Activated CD8-positive, alpha-beta memory T cell treated with anti-CD3 and anti-CD28 coated beads, Interleukin-2, amount 10 ng/mL, durations not matched to agents 7 days and 5 days (primary cell): Measurements from ENCODE around the gene MIGA2. TPM values are rescaled to one million over a fixed set of nuclear protein-coding genes. Genes with fewer than 3 reads are reported as not detected.

Experiments used
- ATAC-seq: fragments of 150-1000 bp; cut with Tn5 transposase; one replicate; pipeline ENCODE4 v1.10.0; 2021; ENCODE audit warnings: moderate library complexity
- CTCF ChIA-PET: fragments of 350-600 bp; sonication (Branson Sonifier 250); formaldehyde crosslinking; loops from one replicate; lab custom pipeline; 2021; ENCODE audit warnings: antibody characterized with exemption; lab: Charles Lee
- DNase-seq: peaks from one replicate; pipeline ENCODE4 v3.0.0-alpha.2; 2020
- H3K27ac Mint-ChIP-seq: one replicate; pipeline ENCODE4 v1.8.0; 2021; ENCODE audit warnings: mild to moderate bottlenecking, mixed read lengths
- H3K27me3 Mint-ChIP-seq: one replicate; pipeline ENCODE4 v1.8.0; 2021; ENCODE audit warnings: mixed read lengths
- H3K36me3 Mint-ChIP-seq: one replicate; pipeline ENCODE4 v1.8.0; 2021; ENCODE audit warnings: mild to moderate bottlenecking, mixed read lengths
- H3K4me1 Mint-ChIP-seq: one replicate; pipeline ENCODE4 v1.8.0; 2021; ENCODE audit warnings: mixed read lengths
- H3K4me3 Mint-ChIP-seq: one replicate; pipeline ENCODE4 v1.8.0; 2021; ENCODE audit warnings: mild to moderate bottlenecking, moderate library complexity, mixed read lengths
- H3K9me3 Mint-ChIP-seq: one replicate; pipeline ENCODE4 v1.8.0; 2022; ENCODE audit warnings: low read depth, mixed read lengths
- total RNA-seq, 2 experiments: library from RNA; stranded (reverse); gene quantifications; one replicate each; pipeline ENCODE4 v1.2.3, GENCODE V29; 2021

Gene MIGA2
- total RNA-seq, 2 experiments from 2014 or later: 39.3 to 51.3 TPM

- ATAC-seq (no peak), DNase-seq (no peak)
- Mint-ChIP-seq H3K36me3 (peaks cover 7% of the 10 kb centered on the region), H3K9me3 (no peaks in the 10 kb centered on the region), H3K27me3 (no peaks in the 10 kb centered on the region), H3K4me3 (no peak overlapping the region), H3K4me1 (no peaks in the 10 kb centered on the region), H3K27ac (no peak overlapping the region)
- CTCF ChIA-PET: no interaction called here
Measured at GRCh38 chr9:129014124-129014523, 22.3 kb upstream of the MIGA2 start.

- CTCF ChIA-PET: no interaction called here
- H3K4me3 Mint-ChIP-seq: no peak overlapping the region
- ATAC-seq (no peak), DNase-seq (no peak)
- H3K4me1 Mint-ChIP-seq: no peaks in the 10 kb centered on the region
- no peaks in the 10 kb centered on the region for H3K9me3 Mint-ChIP-seq
- no peak overlapping the region for H3K27ac Mint-ChIP-seq
- peaks cover 7% of the 10 kb centered on the region for H3K36me3 Mint-ChIP-seq
- no peaks in the 10 kb centered on the region for H3K27me3 Mint-ChIP-seq
Measured at GRCh38 chr9:129014608-129015007, 21.8 kb upstream of the MIGA2 start.

GRCh38 chr9:129021091-129021490 lies 15.3 kb upstream of the MIGA2 start:
- H3K9me3 Mint-ChIP-seq: no peaks in the 10 kb centered on the region
- CTCF ChIA-PET: no interaction called here
- ATAC-seq: peak; percentile 59

GRCh38 chr9:129022037-129022436 lies 14.4 kb upstream of the MIGA2 start:
- CTCF ChIA-PET: interaction anchor here (1.2 kb wide), 2 partner anchors 204 to 251 kb away, joined by 3 read pairs; partner anchors contain the start of genes ENDOG and ZER1

More at GRCh38 chr9:129021091-129021490, 15.3 kb upstream of the MIGA2 start:
- H3K4me3 Mint-ChIP-seq: no peak overlapping the region
- peaks cover 4% of the 10 kb centered on the region for H3K36me3 Mint-ChIP-seq
- DNase-seq: no peak
- H3K27me3 Mint-ChIP-seq: no peaks in the 10 kb centered on the region
- peak overlapping the region; percentile 77 for H3K27ac Mint-ChIP-seq
- peaks cover 20% of the 10 kb centered on the region for H3K4me1 Mint-ChIP-seq

GRCh38 chr9:129023036-129023907 lies 13.2 kb upstream of the MIGA2 start:
- Mint-ChIP-seq H3K27ac (no peak overlapping the region), H3K4me3 (no peak overlapping the region), H3K27me3 (no peaks in the 10 kb centered on the region), H3K4me1 (peaks cover 33% of the 10 kb centered on the region), H3K36me3 (peaks cover 2% of the 10 kb centered on the region), H3K9me3 (no peaks in the 10 kb centered on the region)
- ATAC-seq (no peak), DNase-seq (no peak)
- CTCF ChIA-PET: interaction anchor here (1.2 to 1.9 kb wide), 4 partner anchors 16 to 252 kb away, joined by 3 to 7 read pairs (median 4); partner anchors contain the start of genes ENDOG and ZER1

More at GRCh38 chr9:129022037-129022436, 14.4 kb upstream of the MIGA2 start:
- no peaks in the 10 kb centered on the region for H3K27me3 Mint-ChIP-seq
- H3K4me1 Mint-ChIP-seq: peaks cover 28% of the 10 kb centered on the region
- peaks cover 4% of the 10 kb centered on the region for H3K36me3 Mint-ChIP-seq
- peak overlapping the region; percentile 26 for H3K27ac Mint-ChIP-seq
- H3K4me3 Mint-ChIP-seq: no peak overlapping the region
- H3K9me3 Mint-ChIP-seq: no peaks in the 10 kb centered on the region
- no peak for ATAC-seq
- DNase-seq: no peak

- no peaks in the 10 kb centered on the region for H3K9me3 Mint-ChIP-seq
- DNase-seq: no peak
- no peak for ATAC-seq
- no peak overlapping the region for H3K4me3 Mint-ChIP-seq
- CTCF ChIA-PET: interaction anchor here (1.2 to 1.9 kb wide), 2 partner anchors 17 to 19 kb away, joined by 4 to 7 read pairs; no protein-coding TSS in a partner anchor
- no peaks in the 10 kb centered on the region for H3K27me3 Mint-ChIP-seq
- peaks cover 1% of the 10 kb centered on the region for H3K36me3 Mint-ChIP-seq
- H3K27ac Mint-ChIP-seq: no peak overlapping the region
- H3K4me1 Mint-ChIP-seq: peaks cover 34% of the 10 kb centered on the region
Measured at GRCh38 chr9:129023908-129024233, 12.6 kb upstream of the MIGA2 start.

GRCh38 chr9:129026442-129027223 lies 9.8 kb upstream of the MIGA2 start:
- Mint-ChIP-seq H3K9me3 (no peaks in the 10 kb centered on the region), H3K27me3 (no peaks in the 10 kb centered on the region), H3K4me1 (peaks cover 33% of the 10 kb centered on the region), H3K36me3 (no peaks in the 10 kb centered on the region), H3K27ac (peak overlapping the region; percentile 78), H3K4me3 (peak overlapping the region; percentile 80)
- no peak for DNase-seq
- no peak for ATAC-seq
- CTCF ChIA-PET: interaction anchor here (1.0 to 2.2 kb wide), 4 partner anchors 10 to 569 kb away, joined by 3 to 7 read pairs (median 4); partner anchors contain the start of genes ENDOG and MIGA2

GRCh38 chr9:129027224-129027684 lies 9.2 kb upstream of the MIGA2 start:
- CTCF ChIA-PET: interaction anchor here (1.0 to 2.2 kb wide), 4 partner anchors 9 to 569 kb away, joined by 3 to 7 read pairs (median 4); partner anchors contain the start of genes ENDOG and MIGA2
- ATAC-seq: no peak
- no peaks in the 10 kb centered on the region for H3K36me3 Mint-ChIP-seq
- DNase-seq: no peak
- H3K9me3 Mint-ChIP-seq: no peaks in the 10 kb centered on the region
- peak overlapping the region; percentile 80 for H3K4me3 Mint-ChIP-seq
- peaks cover 29% of the 10 kb centered on the region for H3K4me1 Mint-ChIP-seq
- H3K27me3 Mint-ChIP-seq: no peaks in the 10 kb centered on the region
- H3K27ac Mint-ChIP-seq: peak overlapping the region; percentile 78

- CTCF ChIA-PET: interaction anchor here (0.6 to 2.2 kb wide), 12 partner anchors 8 to 570 kb away, joined by 3 to 7 read pairs (median 4); partner anchors contain the start of genes CRAT, DOLPP1, ENDOG and MIGA2
- DNase-seq (peak; percentile 84), ATAC-seq (peak; percentile 74)
- Mint-ChIP-seq H3K9me3 (no peaks in the 10 kb centered on the region), H3K27me3 (no peaks in the 10 kb centered on the region), H3K27ac (peak overlapping the region; percentile 78), H3K4me3 (peak overlapping the region; percentile 80), H3K4me1 (peaks cover 28% of the 10 kb centered on the region), H3K36me3 (no peaks in the 10 kb centered on the region)
Measured at GRCh38 chr9:129027685-129028191, 8.7 kb upstream of the MIGA2 start.

GRCh38 chr9:129028192-129028966 lies 8.0 kb upstream of the MIGA2 start, which contains the start of gene SH3GLB2:
Gene SH3GLB2, minus strand, starts transcription at chr9:129028331. Its CDS starts 177 bp downstream, at chr9:129028154.
- peak within 1 kb of the TSS; percentile 80 for H3K4me3 Mint-ChIP-seq
- H3K9me3 Mint-ChIP-seq: no peaks in the 10 kb centered on the region
- H3K27me3 Mint-ChIP-seq: no peaks in the 10 kb centered on the region
- peak within 1 kb of the TSS; percentile 78 for H3K27ac Mint-ChIP-seq
- peak; percentile 89 for ATAC-seq
- H3K4me1 Mint-ChIP-seq: peaks cover 25% of the 10 kb centered on the region
- H3K36me3 Mint-ChIP-seq: no peaks in the 10 kb centered on the region
- DNase-seq: peak; percentile 95
- CTCF ChIA-PET: interaction anchor here (0.6 to 2.2 kb wide), 10 partner anchors 14 to 209 kb away, joined by 3 to 7 read pairs (median 4); partner anchors contain the start of genes CRAT, DOLPP1 and ENDOG

- Mint-ChIP-seq H3K36me3 (no peaks in the 10 kb centered on the region), H3K4me1 (peaks cover 25% of the 10 kb centered on the region), H3K4me3 (no peak overlapping the region), H3K27me3 (no peaks in the 10 kb centered on the region), H3K27ac (no peak overlapping the region), H3K9me3 (no peaks in the 10 kb centered on the region)
- CTCF ChIA-PET: no interaction called here
- no peak for DNase-seq
- no peak for ATAC-seq
Measured at GRCh38 chr9:129030191-129030590, 6.2 kb upstream of the MIGA2 start.

- Mint-ChIP-seq H3K9me3 (no peaks in the 10 kb centered on the region), H3K27ac (no peak overlapping the region), H3K36me3 (no peaks in the 10 kb centered on the region), H3K4me3 (no peak overlapping the region), H3K4me1 (peaks cover 20% of the 10 kb centered on the region), H3K27me3 (no peaks in the 10 kb centered on the region)
- CTCF ChIA-PET: interaction anchor here (1.0 kb wide), 1 partner anchor 82 kb away, joined by 3 read pairs; no protein-coding TSS in a partner anchor
- ATAC-seq (no peak), DNase-seq (no peak)
Measured at GRCh38 chr9:129031514-129031913, 4.9 kb upstream of the MIGA2 start.
